Activated T-cell treated with anti-CD3 and anti-CD28 coated beads, Interleukin-2, amount 50 U/mL, for 24 hours (primary cell): ENCODE data around the gene CARD9.
A peak's percentile ranks its signal among the peaks of the same experiment; 100 is the strongest.

Source experiments
- DNase-seq: peaks from one replicate; pipeline ENCODE4 v3.0.0-alpha.2; 2020
- H3K27ac Mint-ChIP-seq: 2 replicates; pipeline ENCODE4 v1.8.0; 2020; ENCODE audit warnings: mild to moderate bottlenecking, mixed read lengths
- H3K27me3 Mint-ChIP-seq: 2 replicates; pipeline ENCODE4 v1.8.0; 2020; ENCODE audit warnings: mixed read lengths
- H3K36me3 Mint-ChIP-seq: 2 replicates; pipeline ENCODE4 v1.8.0; 2020; ENCODE audit warnings: low read depth, mixed read lengths
- H3K4me1 Mint-ChIP-seq: 2 replicates; pipeline ENCODE4 v1.8.0; 2020; ENCODE audit warnings: low read depth, mixed read lengths
- H3K4me3 Mint-ChIP-seq: 2 replicates; pipeline ENCODE4 v1.8.0; 2020; ENCODE audit warnings: mild to moderate bottlenecking, moderate library complexity, mixed read lengths
- H3K9me3 Mint-ChIP-seq: 2 replicates; pipeline ENCODE4 v1.8.0; 2020; ENCODE audit warnings: mixed read lengths

Gene CARD9, protein sequence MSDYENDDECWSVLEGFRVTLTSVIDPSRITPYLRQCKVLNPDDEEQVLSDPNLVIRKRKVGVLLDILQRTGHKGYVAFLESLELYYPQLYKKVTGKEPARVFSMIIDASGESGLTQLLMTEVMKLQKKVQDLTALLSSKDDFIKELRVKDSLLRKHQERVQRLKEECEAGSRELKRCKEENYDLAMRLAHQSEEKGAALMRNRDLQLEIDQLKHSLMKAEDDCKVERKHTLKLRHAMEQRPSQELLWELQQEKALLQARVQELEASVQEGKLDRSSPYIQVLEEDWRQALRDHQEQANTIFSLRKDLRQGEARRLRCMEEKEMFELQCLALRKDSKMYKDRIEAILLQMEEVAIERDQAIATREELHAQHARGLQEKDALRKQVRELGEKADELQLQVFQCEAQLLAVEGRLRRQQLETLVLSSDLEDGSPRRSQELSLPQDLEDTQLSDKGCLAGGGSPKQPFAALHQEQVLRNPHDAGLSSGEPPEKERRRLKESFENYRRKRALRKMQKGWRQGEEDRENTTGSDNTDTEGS

DNA sequence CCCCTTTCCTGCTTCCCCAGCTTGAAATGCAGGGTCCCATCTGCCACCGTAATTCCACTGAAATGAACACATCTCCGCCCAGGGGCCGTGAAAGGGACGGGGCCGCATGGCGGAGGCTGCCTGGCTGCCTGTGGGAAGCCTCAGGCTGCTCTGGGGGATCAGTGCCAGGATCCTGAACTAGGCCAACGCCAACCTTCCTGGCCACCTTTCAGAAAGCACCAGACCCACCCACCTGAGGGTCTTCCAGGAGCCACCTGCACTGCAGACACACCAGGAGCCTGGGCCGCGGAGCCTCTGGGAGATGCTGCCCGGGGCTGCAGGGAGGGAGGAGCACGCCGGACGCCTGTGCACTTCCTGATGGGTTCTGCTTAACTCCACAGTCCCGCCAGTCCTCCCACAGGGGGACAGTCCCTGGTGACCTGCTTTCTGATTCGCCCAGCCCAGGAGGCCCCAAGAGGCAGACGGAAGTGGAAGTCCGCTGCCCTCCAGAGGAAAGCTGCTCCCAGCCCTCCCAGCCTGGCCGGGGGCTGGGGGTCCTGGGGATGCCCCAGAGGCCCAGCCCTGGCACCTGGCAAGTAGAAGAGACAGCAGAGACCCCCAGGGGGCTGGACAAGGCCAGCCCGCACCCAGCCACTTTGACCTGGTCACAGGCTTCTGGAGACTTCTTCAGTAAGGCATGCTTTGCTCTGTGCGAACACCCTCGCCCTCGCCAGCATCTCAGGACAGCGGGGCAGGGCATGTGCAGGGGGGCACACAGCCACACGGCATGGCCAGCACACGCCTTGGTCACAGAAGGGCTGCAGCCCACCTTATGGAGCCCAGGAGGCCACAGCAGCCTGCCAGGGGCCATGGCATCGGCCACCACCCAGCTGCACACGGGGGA lies at the start of gene CARD9:
TSS of gene CARD9 (minus strand) at position 370 of the 883 bp plus-strand sequence. CDS start 1,591 bp downstream, outside the sequence.
- H3K27me3 Mint-ChIP-seq = no peaks in the 10 kb centered on the region
- peaks cover 32% of the 10 kb centered on the region for H3K36me3 Mint-ChIP-seq
- peak within 1 kb of the TSS; percentile 29 for H3K27ac Mint-ChIP-seq
- peak within 1 kb of the TSS; percentile 50 for H3K4me3 Mint-ChIP-seq
- no peaks in the 10 kb centered on the region for H3K4me1 Mint-ChIP-seq
- H3K9me3 Mint-ChIP-seq = no peaks in the 10 kb centered on the region
- DNase-seq = peak; percentile 33

DNA sequence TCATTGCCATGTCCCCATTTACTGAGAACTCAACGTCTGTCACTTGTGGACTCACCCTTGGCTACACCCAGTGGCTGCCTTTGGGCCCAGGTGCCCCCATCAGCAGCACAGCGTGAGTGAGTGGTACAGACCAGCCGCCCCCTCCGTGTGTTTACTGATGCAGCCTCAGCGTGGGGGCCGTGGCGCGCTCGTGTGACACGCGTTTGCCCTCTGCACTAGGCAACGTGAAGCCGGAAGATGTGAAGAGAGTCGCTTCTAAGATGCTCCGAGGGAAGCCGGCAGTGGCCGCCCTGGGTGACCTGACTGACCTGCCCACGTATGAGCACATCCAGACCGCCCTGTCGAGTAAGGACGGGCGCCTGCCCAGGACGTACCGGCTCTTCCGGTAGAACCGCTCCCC lies 49.4 kb upstream of the CARD9 start:
- Mint-ChIP-seq H3K4me1 (peaks cover 10% of the 10 kb centered on the region), H3K36me3 (peaks cover 95% of the 10 kb centered on the region), H3K4me3 (no peak overlapping the region), H3K9me3 (no peaks in the 10 kb centered on the region), H3K27me3 (no peaks in the 10 kb centered on the region), H3K27ac (peak overlapping the region; percentile 37)
- no peak for DNase-seq

DNA sequence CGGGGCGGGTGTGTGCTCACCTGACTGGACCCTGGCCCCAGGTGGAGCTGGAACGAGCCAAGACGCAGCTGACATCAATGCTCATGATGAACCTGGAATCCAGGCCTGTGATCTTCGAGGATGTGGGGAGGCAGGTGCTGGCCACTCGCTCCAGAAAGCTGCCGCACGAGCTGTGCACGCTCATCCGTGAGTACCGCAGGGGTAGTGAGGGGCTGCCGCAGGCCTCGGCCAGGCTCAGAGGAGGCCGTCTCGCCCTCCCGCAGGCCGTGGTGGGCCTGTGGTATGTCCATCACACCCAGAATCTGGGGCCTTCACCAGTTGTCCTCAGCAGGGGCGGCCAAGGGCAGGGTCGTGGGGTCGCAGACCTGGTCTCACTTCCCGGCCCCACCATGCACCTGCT lies 48.3 kb upstream of the CARD9 start:
- H3K36me3 Mint-ChIP-seq = peaks cover 97% of the 10 kb centered on the region
- peaks cover 10% of the 10 kb centered on the region for H3K4me1 Mint-ChIP-seq
- no peak overlapping the region for H3K4me3 Mint-ChIP-seq
- H3K27me3 Mint-ChIP-seq = no peaks in the 10 kb centered on the region
- no peak for DNase-seq
- H3K27ac Mint-ChIP-seq = peak overlapping the region; percentile 8
- no peaks in the 10 kb centered on the region for H3K9me3 Mint-ChIP-seq

DNA sequence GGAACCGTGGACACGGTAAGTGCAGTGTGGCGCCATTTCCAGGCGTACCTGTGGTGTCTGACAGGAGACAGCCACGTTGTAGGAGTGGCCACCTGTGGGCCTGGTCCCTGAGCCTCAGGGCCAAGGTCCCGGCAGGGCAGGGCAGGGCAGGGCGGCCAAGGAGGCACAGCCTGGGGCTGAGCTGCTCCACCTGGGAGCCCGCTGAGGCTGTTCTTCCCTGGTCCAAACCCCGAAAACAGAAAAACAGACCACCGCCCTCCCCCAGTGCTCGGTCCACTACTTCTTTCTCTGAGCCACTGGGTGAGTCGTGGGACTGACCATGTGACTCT lies 45.6 kb upstream of the CARD9 start:
- Mint-ChIP-seq H3K36me3 (peaks cover 98% of the 10 kb centered on the region), H3K4me1 (no peaks in the 10 kb centered on the region), H3K9me3 (no peaks in the 10 kb centered on the region), H3K4me3 (no peak overlapping the region), H3K27me3 (no peaks in the 10 kb centered on the region), H3K27ac (no peak overlapping the region)
- DNase-seq = no peak

DNA sequence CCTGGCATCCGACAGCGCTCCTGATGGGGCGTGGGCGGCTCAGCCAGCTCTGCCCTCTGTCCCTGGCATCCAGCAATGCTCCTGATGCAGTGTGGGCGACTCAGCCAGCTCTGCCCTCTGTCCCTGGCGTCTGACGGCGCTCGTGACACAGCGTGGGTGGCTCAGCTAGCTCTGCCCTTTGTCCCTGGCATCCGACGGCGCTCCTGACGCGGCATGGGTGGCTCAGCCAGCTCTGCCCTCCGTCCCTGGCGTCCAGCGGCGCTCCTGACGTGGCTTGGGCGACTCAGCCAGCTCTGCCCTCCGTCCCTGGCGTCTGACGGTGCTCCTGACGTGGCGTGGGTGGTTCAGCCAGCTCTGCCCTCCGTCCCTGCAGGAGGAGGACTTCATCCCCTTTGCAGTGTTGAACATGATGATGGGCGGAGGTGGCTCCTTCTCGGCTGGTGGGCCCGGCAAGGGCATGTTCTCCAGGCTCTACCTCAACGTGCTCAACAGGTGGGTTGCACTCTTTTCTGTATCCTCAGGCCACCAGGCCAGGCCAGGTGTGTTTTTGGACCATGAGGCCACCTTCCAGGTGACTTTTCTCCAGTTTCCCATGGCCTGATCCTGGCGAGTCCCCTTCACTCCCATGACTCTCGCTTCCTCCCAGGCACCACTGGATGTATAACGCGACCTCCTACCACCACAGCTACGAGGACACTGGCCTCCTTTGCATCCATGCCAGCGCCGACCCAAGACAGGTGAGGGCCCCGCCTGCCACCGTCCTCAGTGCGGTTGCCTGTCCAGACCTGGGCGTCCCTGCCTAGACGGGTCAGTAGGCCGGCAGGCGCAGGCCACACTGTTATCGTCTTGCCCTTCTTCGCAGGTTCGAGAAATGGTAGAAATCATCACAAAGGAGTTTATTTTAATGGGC lies 45.0 kb upstream of the CARD9 start:
- Mint-ChIP-seq H3K27me3 (no peaks in the 10 kb centered on the region), H3K4me1 (no peaks in the 10 kb centered on the region), H3K36me3 (peaks cover 98% of the 10 kb centered on the region), H3K4me3 (no peak overlapping the region), H3K9me3 (no peaks in the 10 kb centered on the region), H3K27ac (peak overlapping the region; percentile 55)
- no peak for DNase-seq

DNA sequence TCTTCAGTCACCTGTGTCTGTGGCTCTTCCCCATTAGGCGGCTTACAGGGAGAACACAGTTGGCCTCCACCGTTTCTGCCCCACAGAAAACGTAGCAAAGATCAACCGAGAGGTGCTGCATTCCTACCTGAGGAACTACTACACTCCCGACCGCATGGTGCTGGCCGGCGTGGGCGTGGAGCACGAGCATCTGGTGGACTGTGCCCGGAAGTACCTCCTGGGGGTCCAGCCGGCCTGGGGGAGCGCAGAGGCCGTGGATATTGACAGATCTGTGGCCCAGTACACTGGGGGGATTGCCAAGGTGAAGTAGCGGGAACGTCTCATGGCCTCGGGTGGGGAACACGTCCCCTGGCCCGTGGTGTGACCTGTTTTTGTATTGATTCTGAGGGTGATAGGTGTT lies 43.4 kb upstream of the CARD9 start:
- Mint-ChIP-seq H3K4me1 (peaks cover 12% of the 10 kb centered on the region), H3K36me3 (peaks cover 97% of the 10 kb centered on the region), H3K4me3 (no peak overlapping the region), H3K27me3 (no peaks in the 10 kb centered on the region), H3K9me3 (no peaks in the 10 kb centered on the region), H3K27ac (no peak overlapping the region)
- no peak for DNase-seq

DNA sequence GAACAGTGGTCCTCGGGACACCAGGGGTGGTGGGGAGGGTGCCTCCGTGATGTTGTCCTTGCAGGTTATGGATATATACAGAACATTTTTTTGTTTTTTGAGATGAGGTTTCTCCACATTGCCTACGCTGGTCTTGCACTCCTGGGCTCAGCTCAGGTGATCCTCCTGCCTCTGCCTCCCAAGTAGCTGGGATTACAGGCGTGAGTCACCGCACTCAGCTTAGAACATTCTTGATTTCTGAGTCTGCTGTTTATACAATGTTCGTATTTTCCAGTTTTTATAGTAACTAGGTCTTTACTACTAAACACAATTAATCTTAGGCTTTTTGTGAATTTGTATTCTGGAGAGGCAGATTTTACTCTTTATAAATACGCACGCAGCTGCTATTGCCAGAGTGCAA lies 43.0 kb upstream of the CARD9 start:
- H3K36me3 Mint-ChIP-seq = peaks cover 97% of the 10 kb centered on the region
- DNase-seq = no peak
- H3K4me1 Mint-ChIP-seq = peaks cover 16% of the 10 kb centered on the region
- no peak overlapping the region for H3K27ac Mint-ChIP-seq
- H3K4me3 Mint-ChIP-seq = no peak overlapping the region
- H3K27me3 Mint-ChIP-seq = no peaks in the 10 kb centered on the region
- no peaks in the 10 kb centered on the region for H3K9me3 Mint-ChIP-seq

DNA sequence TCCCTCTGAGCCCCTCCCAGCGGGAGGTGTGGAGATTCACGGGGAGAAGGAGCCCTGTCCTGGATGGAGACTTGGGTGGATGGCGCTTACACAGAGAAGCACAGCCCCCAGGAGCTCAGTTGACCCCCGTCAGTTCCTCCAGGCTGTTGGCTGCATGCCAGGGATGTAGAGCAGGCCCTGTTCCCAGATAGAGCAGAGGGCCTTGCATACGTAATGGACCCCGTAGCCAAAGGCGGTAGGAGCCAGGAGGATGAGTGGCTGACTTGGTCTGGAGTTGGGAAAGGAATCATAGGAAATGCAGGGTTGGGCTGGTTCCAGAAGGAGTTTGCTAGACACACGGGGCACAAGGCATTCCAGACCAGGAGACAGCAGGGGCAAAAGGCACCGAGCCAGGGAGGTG lies 39.5 kb upstream of the CARD9 start:
- Mint-ChIP-seq H3K9me3 (no peaks in the 10 kb centered on the region), H3K27ac (peak overlapping the region; percentile 68), H3K4me1 (peaks cover 41% of the 10 kb centered on the region), H3K27me3 (no peaks in the 10 kb centered on the region), H3K36me3 (peaks cover 94% of the 10 kb centered on the region), H3K4me3 (no peak overlapping the region)
- DNase-seq = no peak

DNA sequence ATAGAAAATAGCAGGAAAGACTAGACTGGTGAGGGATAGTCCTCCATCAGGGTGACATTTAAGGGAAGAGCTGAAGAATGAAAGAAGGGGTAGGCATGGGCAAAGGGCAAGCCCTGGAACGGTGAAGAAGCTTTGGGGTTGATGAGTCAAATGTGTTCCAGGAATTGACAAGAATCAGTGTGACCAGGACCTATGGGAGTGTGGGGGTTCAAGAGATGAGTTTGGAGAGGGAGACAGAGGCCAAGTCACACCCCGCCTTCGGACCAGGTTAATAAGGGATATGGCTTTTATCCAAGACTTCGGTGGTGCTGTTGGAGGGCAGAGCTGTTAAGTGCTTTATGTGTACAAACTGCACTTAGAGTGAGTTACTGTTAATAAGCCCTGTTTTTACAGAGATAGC lies 37.9 kb upstream of the CARD9 start:
- H3K4me1 Mint-ChIP-seq = peaks cover 51% of the 10 kb centered on the region
- peaks cover 92% of the 10 kb centered on the region for H3K36me3 Mint-ChIP-seq
- peak overlapping the region; percentile 96 for H3K4me3 Mint-ChIP-seq
- H3K9me3 Mint-ChIP-seq = no peaks in the 10 kb centered on the region
- DNase-seq = no peak
- H3K27ac Mint-ChIP-seq = peak overlapping the region; percentile 96
- H3K27me3 Mint-ChIP-seq = no peaks in the 10 kb centered on the region

DNA sequence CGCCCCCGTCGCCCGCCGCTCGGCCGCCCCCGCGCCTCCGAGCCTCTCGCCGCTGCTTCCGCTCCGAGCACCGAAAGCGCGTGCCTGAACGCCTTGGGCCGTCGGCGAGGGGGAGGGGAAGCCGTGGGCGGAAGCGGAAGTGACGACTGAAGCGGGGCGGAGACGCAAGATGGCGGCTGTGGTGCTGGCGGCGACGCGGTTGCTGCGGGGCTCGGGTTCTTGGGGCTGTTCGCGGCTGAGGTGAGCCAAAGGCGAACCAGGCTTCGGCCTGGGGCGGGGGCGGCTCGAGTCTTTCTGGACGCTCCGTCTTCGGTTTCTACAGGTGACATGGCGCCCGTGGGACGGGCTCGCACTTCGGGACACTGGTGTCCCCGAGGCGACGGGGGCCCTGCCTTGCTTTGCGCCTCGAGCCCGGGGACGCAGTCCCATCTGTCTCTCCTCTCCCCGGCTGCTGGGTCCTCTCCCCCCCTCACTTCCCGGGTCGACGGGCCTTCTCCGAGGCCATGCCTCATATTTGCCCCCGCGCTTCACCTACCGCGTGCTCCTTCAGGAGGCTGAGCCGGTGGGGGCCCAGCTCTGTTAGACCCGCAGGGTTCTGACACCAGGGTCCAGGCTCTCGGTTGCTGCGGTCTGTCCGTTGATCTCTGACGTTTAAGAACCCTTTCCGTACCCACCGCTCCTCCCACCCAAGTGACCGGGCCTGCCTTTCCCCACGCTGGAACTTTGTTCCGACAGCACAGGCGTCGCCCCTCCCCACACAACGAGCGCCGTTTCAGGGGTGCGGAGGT lies 37.2 kb upstream of the CARD9 start, which contains the start of the genes ENTR1 and PMPCA:
TSS of gene ENTR1 (minus strand) at position 115 of the 788 bp plus-strand sequence. CDS start 217 bp downstream, outside the sequence.
TSS of gene PMPCA (plus strand) at position 159 of the 788 bp plus-strand sequence. CDS start at position 170, 11 bp downstream.
- Mint-ChIP-seq H3K27ac (peak within 1 kb of the TSS; percentile 97), H3K9me3 (no peaks in the 10 kb centered on the region), H3K4me3 (peak within 1 kb of the TSS; percentile 96), H3K27me3 (no peaks in the 10 kb centered on the region), H3K4me1 (peaks cover 54% of the 10 kb centered on the region), H3K36me3 (peaks cover 90% of the 10 kb centered on the region)
- DNase-seq = peak; percentile 99

DNA sequence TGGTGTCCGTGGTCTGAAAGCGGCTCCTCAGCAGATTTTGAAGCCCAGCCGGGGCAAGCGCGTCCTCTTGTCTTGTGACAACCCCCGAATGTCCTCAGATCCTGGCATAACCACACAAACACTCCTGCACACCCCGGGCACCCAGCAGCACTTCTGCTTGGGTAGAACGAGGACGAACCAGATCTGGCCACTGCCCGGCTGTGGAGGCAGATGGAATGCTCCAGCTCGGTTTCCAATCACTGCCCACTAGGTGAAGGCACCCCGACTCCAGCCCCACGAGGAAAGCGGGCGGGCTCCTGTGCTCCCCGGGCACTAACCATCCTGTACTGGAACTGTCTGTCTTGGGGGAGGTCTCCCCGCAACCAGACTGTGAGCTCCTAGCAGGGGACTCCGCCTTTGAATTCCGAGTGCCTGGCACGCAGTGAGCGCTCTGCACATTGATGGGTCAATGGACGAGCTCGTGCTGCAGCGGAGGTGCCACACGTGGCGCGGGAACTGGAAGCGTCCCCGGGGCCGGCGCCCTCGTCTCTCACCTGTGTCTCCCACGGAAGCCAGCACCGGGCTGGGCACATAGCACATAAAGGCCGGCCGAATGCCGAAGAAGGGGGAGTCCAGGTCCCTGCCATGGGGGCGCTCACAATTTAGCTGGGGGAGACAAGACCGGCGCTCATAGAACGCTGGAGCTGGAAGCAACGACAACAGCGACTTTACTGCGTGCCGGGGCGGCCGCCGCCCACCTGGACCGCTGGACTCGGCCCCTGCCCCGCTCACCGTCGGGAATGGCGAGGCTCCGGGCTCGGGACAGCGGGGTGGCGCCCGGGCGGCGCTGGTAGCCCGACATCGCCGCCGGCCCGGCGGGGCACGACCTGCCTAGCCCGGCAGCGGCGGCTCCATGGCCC lies 36.3 kb upstream of the CARD9 start:
- Mint-ChIP-seq H3K36me3 (peaks cover 90% of the 10 kb centered on the region), H3K9me3 (no peaks in the 10 kb centered on the region), H3K4me3 (peak overlapping the region; percentile 96), H3K4me1 (peaks cover 63% of the 10 kb centered on the region), H3K27ac (peak overlapping the region; percentile 97), H3K27me3 (no peaks in the 10 kb centered on the region)
- peak; percentile 76 for DNase-seq

DNA sequence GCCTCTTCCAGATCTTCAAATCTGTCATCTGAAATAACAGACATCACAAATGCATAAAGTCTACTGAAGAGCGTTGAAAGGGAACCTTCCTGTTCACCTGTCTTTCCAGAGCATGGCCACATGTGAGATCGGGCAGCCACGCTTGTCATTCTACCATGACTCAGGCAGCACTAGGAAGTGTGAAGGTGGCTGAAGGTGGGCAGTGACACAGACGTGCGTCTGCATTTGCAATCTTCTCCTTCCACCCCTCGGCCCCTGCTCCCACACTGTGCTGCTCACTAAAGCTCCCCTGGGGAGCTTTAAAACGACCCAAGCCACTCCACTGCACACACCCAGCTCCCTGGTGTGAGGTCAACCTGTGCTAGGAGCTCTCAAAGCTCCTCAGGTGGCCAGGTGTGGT lies 34.4 kb upstream of the CARD9 start:
- no peaks in the 10 kb centered on the region for H3K9me3 Mint-ChIP-seq
- peaks cover 87% of the 10 kb centered on the region for H3K36me3 Mint-ChIP-seq
- H3K27me3 Mint-ChIP-seq = no peaks in the 10 kb centered on the region
- H3K4me1 Mint-ChIP-seq = peaks cover 76% of the 10 kb centered on the region
- H3K4me3 Mint-ChIP-seq = peak overlapping the region; percentile 27
- DNase-seq = no peak
- peak overlapping the region; percentile 80 for H3K27ac Mint-ChIP-seq
